HepG2 (cell line): ENCODE measurements around the gene SH3BP2. TPM values are rescaled to one million over a fixed set of nuclear protein-coding genes. Genes with fewer than 3 reads are reported as not detected.
A peak's percentile ranks its signal among the peaks of the same experiment; 100 is the strongest.

Source experiments
- BCL6 ChIP-seq: IDR thresholded peaks from 2 replicates; pipeline ENCODE4 v1.6.1; 2016; ENCODE audit warnings: missing genetic modification reagents, missing compliant biosample characterization
- HOXA5 ChIP-seq: sonication (generic); formaldehyde crosslinking; IDR thresholded peaks from 2 replicates; pipeline ENCODE4 v1.4.0; 2020; ENCODE audit warnings: missing genetic modification reagents
- MYC ChIP-seq: sonication (generic); formaldehyde crosslinking; IDR thresholded peaks from 2 replicates; pipeline ENCODE4 v1.9.0; 2021; ENCODE audit warnings: missing genetic modification reagents, borderline replicate concordance
- TBX2 ChIP-seq: sonication (generic); formaldehyde crosslinking; IDR thresholded peaks from 2 replicates; pipeline ENCODE4 v1.5.0; 2020; ENCODE audit warnings: missing genetic modification reagents, mild to moderate bottlenecking, borderline replicate concordance
- TCF7L2 ChIP-seq: IDR thresholded peaks from 2 replicates; pipeline ENCODE4 v1.6.1; 2011; ENCODE audit warnings: mild to moderate bottlenecking, low read depth, low read length, moderate library complexity
- ZBTB38 ChIP-seq: sonication (generic); formaldehyde crosslinking; IDR thresholded peaks from 2 replicates; pipeline ENCODE4 v1.5.1; 2020; ENCODE audit warnings: mild to moderate bottlenecking, missing genetic modification reagents
- ZNF124 ChIP-seq: sonication (generic); formaldehyde crosslinking; IDR thresholded peaks from 2 replicates; pipeline ENCODE4 v1.4.0; 2020; ENCODE audit warnings: missing genetic modification reagents
- ZNF337 ChIP-seq: sonication (generic); formaldehyde crosslinking; IDR thresholded peaks from 2 replicates; pipeline ENCODE4 v1.5.1; 2020; ENCODE audit warnings: missing genetic modification reagents, low read depth, mild to moderate bottlenecking, borderline replicate concordance
- ZNF33B ChIP-seq: sonication (generic); formaldehyde crosslinking; IDR thresholded peaks from 2 replicates; pipeline ENCODE4 v1.5.1; 2020; ENCODE audit warnings: mild to moderate bottlenecking, missing genetic modification reagents
- polyA plus RNA-seq, 8 experiments: library from polyadenylated mRNA; depleted of rRNA in 3 of 8; stranded (reverse) in 7 of 8; unstranded in 1 of 8; fragments of >200 nt; fragmentation: Illumina TruSeq in 4 of 8; extraction: Trizol in 4 of 8; gene quantifications; 2 replicates each; pipeline versions ENCODE4 v1.2.1 to v1.2.3, GENCODE V29; 2011 to 2016; ENCODE audit warnings: low read depth in 4 of 8, missing spikeins in 1 of 8, mixed read lengths in 1 of 8; ENCODE audit not compliant: insufficient read depth in 1 of 8
- total RNA-seq, 5 experiments: library from RNA; depleted of rRNA; stranded (reverse); fragments of >200 nt; fragmentation: Illumina TruSeq; extraction: Trizol; gene quantifications; 2 replicates each; pipeline ENCODE4 v1.2.3, GENCODE V29; 2016; ENCODE audit warnings: low read depth in 1 of 5
- TF ChIP-seq, protein P1 (sequence below): sonication (generic); formaldehyde crosslinking; IDR thresholded peaks from 2 replicates; pipeline ENCODE4 v1.4.0; 2020; ENCODE audit warnings: missing genetic modification reagents
- TF ChIP-seq, protein P2 (sequence below): sonication (generic); formaldehyde crosslinking; IDR thresholded peaks from 2 replicates; pipeline ENCODE4 v1.8.0; 2022; ENCODE audit warnings: low read depth, missing genetic modification reagents
- TF ChIP-seq, protein P3 (sequence below): sonication (generic); formaldehyde crosslinking; IDR thresholded peaks from 2 replicates; pipeline ENCODE4 v1.5.0; 2020; ENCODE audit warnings: mild to moderate bottlenecking, missing genetic modification reagents

SH3BP2 gene
- total and polyA plus RNA-seq, 2 of the 13 experiments (the other 11 are each of a cell fraction or from before 2014, with no cell fraction given): 16.9 to 34.5 TPM

DNA sequence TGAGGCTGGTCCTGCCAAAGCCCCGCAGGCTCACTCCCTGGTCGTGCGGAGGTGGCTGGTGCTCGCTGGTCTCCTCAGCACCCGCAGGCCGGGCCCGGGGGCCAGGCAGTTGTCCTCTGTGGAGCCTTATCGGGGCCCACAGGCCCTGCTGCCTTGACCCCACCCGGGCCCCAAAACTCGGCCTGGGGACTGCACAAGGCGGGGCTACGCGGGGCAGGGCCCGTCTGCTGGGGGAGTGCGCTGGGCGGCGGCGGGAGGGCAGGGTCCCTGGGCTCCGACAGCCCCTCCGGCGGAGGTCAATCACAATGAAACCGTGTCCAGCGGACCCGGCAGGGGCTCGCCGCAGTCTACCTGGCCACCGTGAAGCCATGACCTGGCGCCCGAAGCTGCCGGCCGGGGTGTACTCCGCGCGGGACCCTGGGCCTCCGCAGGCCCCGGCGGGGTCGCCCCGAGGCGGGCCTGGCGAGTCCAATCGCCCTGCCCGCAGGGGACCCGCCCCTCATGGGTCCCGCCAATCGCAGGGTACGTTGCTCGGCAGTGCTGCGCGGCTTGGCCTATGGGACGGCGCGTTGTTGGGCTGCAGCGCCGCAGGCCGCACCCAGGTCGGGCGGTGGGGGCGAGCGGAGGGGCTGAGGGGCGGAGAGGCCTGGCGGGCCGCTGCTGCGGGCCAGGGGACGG lies 50.5 kb downstream of the SH3BP2 start, which contains the start of gene ADD1 (continued):
- TF ChIP-seq, protein P1, sequence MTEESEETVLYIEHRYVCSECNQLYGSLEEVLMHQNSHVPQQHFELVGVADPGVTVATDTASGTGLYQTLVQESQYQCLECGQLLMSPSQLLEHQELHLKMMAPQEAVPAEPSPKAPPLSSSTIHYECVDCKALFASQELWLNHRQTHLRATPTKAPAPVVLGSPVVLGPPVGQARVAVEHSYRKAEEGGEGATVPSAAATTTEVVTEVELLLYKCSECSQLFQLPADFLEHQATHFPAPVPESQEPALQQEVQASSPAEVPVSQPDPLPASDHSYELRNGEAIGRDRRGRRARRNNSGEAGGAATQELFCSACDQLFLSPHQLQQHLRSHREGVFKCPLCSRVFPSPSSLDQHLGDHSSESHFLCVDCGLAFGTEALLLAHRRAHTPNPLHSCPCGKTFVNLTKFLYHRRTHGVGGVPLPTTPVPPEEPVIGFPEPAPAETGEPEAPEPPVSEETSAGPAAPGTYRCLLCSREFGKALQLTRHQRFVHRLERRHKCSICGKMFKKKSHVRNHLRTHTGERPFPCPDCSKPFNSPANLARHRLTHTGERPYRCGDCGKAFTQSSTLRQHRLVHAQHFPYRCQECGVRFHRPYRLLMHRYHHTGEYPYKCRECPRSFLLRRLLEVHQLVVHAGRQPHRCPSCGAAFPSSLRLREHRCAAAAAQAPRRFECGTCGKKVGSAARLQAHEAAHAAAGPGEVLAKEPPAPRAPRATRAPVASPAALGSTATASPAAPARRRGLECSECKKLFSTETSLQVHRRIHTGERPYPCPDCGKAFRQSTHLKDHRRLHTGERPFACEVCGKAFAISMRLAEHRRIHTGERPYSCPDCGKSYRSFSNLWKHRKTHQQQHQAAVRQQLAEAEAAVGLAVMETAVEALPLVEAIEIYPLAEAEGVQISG (CRISPR knock-in tag): peak; percentile 24; the same call in 1 of the 2 replicates
- 0 out of 2 replicates have a peak, but pooled peaks have one; percentile 66 for TF ChIP-seq HOXA5 (CRISPR knock-in tag)
- peak; percentile 64 for TF ChIP-seq TBX2 (CRISPR knock-in tag)
- peak; percentile 14; the same call in 1 of the 2 replicates for TF ChIP-seq BCL6 (CRISPR knock-in tag)
- TF ChIP-seq, protein P2, sequence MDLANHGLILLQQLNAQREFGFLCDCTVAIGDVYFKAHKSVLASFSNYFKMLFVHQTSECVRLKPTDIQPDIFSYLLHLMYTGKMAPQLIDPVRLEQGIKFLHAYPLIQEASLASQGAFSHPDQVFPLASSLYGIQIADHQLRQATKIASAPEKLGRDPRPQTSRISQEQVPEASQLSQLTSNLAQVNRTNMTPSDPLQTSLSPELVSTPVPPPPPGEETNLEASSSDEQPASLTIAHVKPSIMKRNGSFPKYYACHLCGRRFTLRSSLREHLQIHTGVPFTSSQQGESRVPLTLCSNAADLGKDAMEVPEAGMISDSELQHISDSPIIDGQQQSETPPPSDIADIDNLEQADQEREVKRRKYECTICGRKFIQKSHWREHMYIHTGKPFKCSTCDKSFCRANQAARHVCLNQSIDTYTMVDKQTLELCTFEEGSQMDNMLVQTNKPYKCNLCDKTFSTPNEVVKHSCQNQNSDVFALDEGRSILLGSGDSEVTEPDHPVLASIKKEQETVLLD (CRISPR knock-in tag): peak; percentile 64
- TF ChIP-seq ZNF124 (CRISPR knock-in tag): peak; percentile 51; the same call in 1 of the 2 replicates
- TF ChIP-seq ZNF337: no peak
- TF ChIP-seq MYC (CRISPR knock-in tag): peak; percentile 16; the same call in 1 of the 2 replicates
- TF ChIP-seq TCF7L2: no peak
- peak; percentile 85; the same call in 1 of the 2 replicates for TF ChIP-seq ZNF33B (CRISPR knock-in tag)
- TF ChIP-seq, protein P3, sequence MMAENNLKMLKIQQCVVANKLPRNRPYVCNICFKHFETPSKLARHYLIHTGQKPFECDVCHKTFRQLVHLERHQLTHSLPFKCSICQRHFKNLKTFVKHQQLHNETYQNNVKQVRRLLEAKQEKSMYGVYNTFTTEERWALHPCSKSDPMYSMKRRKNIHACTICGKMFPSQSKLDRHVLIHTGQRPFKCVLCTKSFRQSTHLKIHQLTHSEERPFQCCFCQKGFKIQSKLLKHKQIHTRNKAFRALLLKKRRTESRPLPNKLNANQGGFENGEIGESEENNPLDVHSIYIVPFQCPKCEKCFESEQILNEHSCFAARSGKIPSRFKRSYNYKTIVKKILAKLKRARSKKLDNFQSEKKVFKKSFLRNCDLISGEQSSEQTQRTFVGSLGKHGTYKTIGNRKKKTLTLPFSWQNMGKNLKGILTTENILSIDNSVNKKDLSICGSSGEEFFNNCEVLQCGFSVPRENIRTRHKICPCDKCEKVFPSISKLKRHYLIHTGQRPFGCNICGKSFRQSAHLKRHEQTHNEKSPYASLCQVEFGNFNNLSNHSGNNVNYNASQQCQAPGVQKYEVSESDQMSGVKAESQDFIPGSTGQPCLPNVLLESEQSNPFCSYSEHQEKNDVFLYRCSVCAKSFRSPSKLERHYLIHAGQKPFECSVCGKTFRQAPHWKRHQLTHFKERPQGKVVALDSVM (CRISPR knock-in tag): peak; percentile 51; the same call in 1 of the 2 replicates
- TF ChIP-seq ZBTB38 (CRISPR knock-in tag): peak; percentile 78
